HepG2 (cell line): ENCODE results near the gene WDR5B.

ENCODE experiments used
- HHEX ChIP-seq: IDR thresholded peaks from 2 replicates; pipeline ENCODE4 v1.6.1; 2016; ENCODE audit warnings: control low read depth
- MZF1 ChIP-seq: sonication (generic); formaldehyde crosslinking; IDR thresholded peaks from 2 replicates; pipeline ENCODE4 v1.8.1; 2023; ENCODE audit warnings: mild to moderate bottlenecking, missing genetic modification reagents, borderline replicate concordance
- PLRG1 ChIP-seq: fragments of 450-650 bp; conservative IDR thresholded peaks from 2 replicates; pipeline ENCODE4 v1.6.1; 2016
- POLR2AphosphoS2 ChIP-seq: IDR thresholded peaks from 2 replicates; pipeline ENCODE4 v1.6.1; 2011; ENCODE audit warnings: low read depth, low read length, improper control_type of control experiment
- SOX5 ChIP-seq: IDR thresholded peaks from 2 replicates; pipeline ENCODE4 v1.6.1; 2016; ENCODE audit warnings: borderline replicate concordance
- ZNF468 ChIP-seq: sonication (generic); formaldehyde crosslinking; IDR thresholded peaks from 2 replicates; pipeline ENCODE4 v1.8.0; 2022; ENCODE audit warnings: mild to moderate bottlenecking, moderate library complexity, missing genetic modification reagents
- TF ChIP-seq, protein P1 (sequence below): sonication (generic); formaldehyde crosslinking; conservative IDR thresholded peaks from 2 replicates; pipeline ENCODE4 v1.8.0; 2022; ENCODE audit warnings: low read depth, missing genetic modification reagents
- TF ChIP-seq, protein P2 (sequence below): sonication (generic); formaldehyde crosslinking; IDR thresholded peaks from 2 replicates; pipeline ENCODE4 v1.5.1; 2020; ENCODE audit warnings: mild to moderate bottlenecking, moderate library complexity, missing genetic modification reagents
- TF ChIP-seq, protein P3 (sequence below): IDR thresholded peaks from 2 replicates; pipeline ENCODE4 v1.6.1; 2012; ENCODE audit warnings: inconsistent platforms
- TF ChIP-seq, protein P4 (sequence below): sonication (generic); formaldehyde crosslinking; IDR thresholded peaks from 2 replicates; pipeline ENCODE4 v1.5.0; 2020; ENCODE audit warnings: missing genetic modification reagents

DNA sequence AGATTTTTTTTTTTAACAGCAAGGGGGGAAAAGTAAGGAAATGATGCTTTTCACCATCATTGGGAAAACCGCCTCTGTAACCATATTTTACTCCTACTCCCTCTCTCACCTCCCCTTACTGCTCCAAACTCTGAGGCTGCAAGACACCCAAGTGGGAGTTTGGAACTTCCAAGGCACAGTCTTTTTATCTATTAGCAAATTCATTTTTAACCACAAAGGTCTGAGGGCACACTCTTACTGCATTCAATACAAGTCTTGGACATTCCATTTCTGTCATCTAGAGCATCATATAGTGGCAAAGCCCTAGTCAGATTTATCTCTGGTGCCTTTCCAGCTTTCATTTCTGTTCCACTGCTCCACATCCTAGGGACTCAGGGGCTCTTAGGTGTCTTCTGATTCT, 18.7 kb downstream of the WDR5B start:
- TF ChIP-seq HHEX (CRISPR knock-in tag) (no peak), MZF1 (no peak), PLRG1 (no peak), SOX5 (CRISPR knock-in tag) (no peak), ZNF468 (no peak), POLR2AphosphoS2 (no peak)
- TF ChIP-seq, protein P1, sequence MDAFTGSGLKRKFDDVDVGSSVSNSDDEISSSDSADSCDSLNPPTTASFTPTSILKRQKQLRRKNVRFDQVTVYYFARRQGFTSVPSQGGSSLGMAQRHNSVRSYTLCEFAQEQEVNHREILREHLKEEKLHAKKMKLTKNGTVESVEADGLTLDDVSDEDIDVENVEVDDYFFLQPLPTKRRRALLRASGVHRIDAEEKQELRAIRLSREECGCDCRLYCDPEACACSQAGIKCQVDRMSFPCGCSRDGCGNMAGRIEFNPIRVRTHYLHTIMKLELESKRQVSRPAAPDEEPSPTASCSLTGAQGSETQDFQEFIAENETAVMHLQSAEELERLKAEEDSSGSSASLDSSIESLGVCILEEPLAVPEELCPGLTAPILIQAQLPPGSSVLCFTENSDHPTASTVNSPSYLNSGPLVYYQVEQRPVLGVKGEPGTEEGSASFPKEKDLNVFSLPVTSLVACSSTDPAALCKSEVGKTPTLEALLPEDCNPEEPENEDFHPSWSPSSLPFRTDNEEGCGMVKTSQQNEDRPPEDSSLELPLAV (CRISPR knock-in tag): no peak
- TF ChIP-seq, protein P2, sequence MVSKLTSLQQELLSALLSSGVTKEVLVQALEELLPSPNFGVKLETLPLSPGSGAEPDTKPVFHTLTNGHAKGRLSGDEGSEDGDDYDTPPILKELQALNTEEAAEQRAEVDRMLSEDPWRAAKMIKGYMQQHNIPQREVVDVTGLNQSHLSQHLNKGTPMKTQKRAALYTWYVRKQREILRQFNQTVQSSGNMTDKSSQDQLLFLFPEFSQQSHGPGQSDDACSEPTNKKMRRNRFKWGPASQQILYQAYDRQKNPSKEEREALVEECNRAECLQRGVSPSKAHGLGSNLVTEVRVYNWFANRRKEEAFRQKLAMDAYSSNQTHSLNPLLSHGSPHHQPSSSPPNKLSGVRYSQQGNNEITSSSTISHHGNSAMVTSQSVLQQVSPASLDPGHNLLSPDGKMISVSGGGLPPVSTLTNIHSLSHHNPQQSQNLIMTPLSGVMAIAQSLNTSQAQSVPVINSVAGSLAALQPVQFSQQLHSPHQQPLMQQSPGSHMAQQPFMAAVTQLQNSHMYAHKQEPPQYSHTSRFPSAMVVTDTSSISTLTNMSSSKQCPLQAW (CRISPR knock-in tag): no peak
- TF ChIP-seq, protein P3, sequence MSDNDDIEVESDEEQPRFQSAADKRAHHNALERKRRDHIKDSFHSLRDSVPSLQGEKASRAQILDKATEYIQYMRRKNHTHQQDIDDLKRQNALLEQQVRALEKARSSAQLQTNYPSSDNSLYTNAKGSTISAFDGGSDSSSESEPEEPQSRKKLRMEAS: no peak
- TF ChIP-seq, protein P4, sequence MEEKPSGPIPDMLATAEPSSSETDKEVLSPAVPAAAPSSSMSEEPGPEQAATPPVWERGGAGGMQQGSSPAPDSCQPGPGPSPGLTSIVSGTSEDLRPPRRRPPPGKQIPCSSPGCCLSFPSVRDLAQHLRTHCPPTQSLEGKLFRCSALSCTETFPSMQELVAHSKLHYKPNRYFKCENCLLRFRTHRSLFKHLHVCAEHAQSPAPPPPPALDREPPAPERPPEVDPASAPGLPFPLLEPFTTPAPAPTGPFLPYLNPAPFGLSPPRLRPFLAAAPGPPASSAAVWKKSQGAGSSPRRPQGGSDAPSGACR (CRISPR knock-in tag): no peak
